GM12878 (cell line): Measurements from ENCODE around the gene CHD5. TPM values are rescaled to one million over a fixed set of nuclear protein-coding genes. Genes with fewer than 3 reads are reported as not detected.

Experiments used
- ATF2 ChIP-seq: IDR thresholded peaks from 2 replicates; pipeline ENCODE4 v1.6.1; 2012; ENCODE audit warnings: low read length, inconsistent platforms
- BCL3 ChIP-seq: IDR thresholded peaks from 2 replicates; pipeline ENCODE4 v1.6.1; 2011; ENCODE audit warnings: borderline replicate concordance, low read depth, mild to moderate bottlenecking, moderate library complexity, low read length; ENCODE audit not compliant: insufficient read depth, poor library complexity, severe bottlenecking
- MAX ChIP-seq: IDR thresholded peaks from 2 replicates; pipeline ENCODE4 v1.6.1; 2012; ENCODE audit warnings: low read depth, low read length, improper control_type of control experiment
- PKNOX1 ChIP-seq: fragments of 450-650 bp; IDR thresholded peaks from 2 replicates; pipeline ENCODE4 v1.6.1; 2016; ENCODE audit warnings: mild to moderate bottlenecking
- POLR2AphosphoS2 ChIP-seq: IDR thresholded peaks from 2 replicates; pipeline ENCODE4 v1.6.1; 2011; ENCODE audit warnings: low read depth, mild to moderate bottlenecking, low read length, improper control_type of control experiment, moderate library complexity
- SREBF2 ChIP-seq: IDR thresholded peaks from 2 replicates; pipeline ENCODE4 v1.6.1; 2012; ENCODE audit warnings: mild to moderate bottlenecking, low read length
- ZBTB40 ChIP-seq: fragments of 450-650 bp; IDR thresholded peaks from 2 replicates; pipeline ENCODE4 v1.6.1; 2016; ENCODE audit warnings: mild to moderate bottlenecking, moderate library complexity, borderline replicate concordance
- ZSCAN29 ChIP-seq: fragments of 450-650 bp; IDR thresholded peaks from 2 replicates; pipeline ENCODE4 v1.6.1; 2017; ENCODE audit warnings: mild to moderate bottlenecking, moderate library complexity
- polyA plus RNA-seq, 11 experiments: library from polyadenylated mRNA; depleted of rRNA in 4 of 11; unstranded in 6 of 11; stranded (reverse) in 5 of 11; fragments of >200 nt; fragmentation: Nextera tagmentation in 4 of 11; fragmentation: Illumina TruSeq in 1 of 11; extraction: Ambion mirVana in 4 of 11; extraction: Trizol in 1 of 11; gene quantifications; 1 replicate in 1 of 11; 2 replicates in 10 of 11; pipeline versions ENCODE4 v1.2.1 to v1.2.3, GENCODE V29; 2011 to 2016; ENCODE audit warnings: inconsistent platforms in 2 of 11, missing spikeins in 2 of 11, low read depth in 1 of 11
- total RNA-seq, 4 experiments: library from RNA; depleted of rRNA in 3 of 4; stranded (reverse); fragments of >200 nt in 3 of 4; fragmentation: Illumina TruSeq in 1 of 4; extraction: Trizol in 1 of 4; gene quantifications; 2 replicates each; pipeline versions ENCODE4 v1.2.1 to v1.2.3, GENCODE V29; 2013 to 2021

CHD5 gene
- total and polyA plus RNA-seq, 10 of the 15 experiments (the other 5 are each of a cell fraction or from before 2014, with no cell fraction given) = 0.03 to 0.49 (median 0.13) TPM; not detected in 3

GRCh38 chr1:6113116-6113515, 67.0 kb downstream of the CHD5 start (continued):
- TF ChIP-seq ZBTB40 (no peak), ZSCAN29 (no peak), POLR2AphosphoS2 (no peak), BCL3 (no peak), PKNOX1 (no peak), MAX (no peak), SREBF2 (no peak), ATF2 (no peak)
